Neutrophil (primary cell): Measurements from ENCODE around the gene SEC31B.

Experiments
- H3K27ac ChIP-seq: fragments of 200-600 bp; sonication (generic); 2 replicates; pipeline ENCODE4 v1.5.1; 2016; ENCODE audit warnings: mild to moderate bottlenecking, moderate library complexity
- H3K27me3 ChIP-seq: fragments of 200-600 bp; sonication (generic); 2 replicates; pipeline ENCODE4 v1.6.0; 2016; ENCODE audit warnings: mild to moderate bottlenecking
- H3K36me3 ChIP-seq: fragments of 200-600 bp; sonication (generic); 2 replicates; pipeline ENCODE4 v1.5.1; 2017
- H3K4me1 ChIP-seq, 2 experiments: fragments of 200-600 bp in 1 of 2; sonication (generic) in 1 of 2; 1 replicate in 1 of 2; 2 replicates in 1 of 2; pipeline versions ENCODE4 v1.5.1 to v1.6.1; 2013 to 2016; ENCODE audit warnings: low read depth in 1 of 2, low read length in 1 of 2, mild to moderate bottlenecking in 1 of 2, moderate library complexity in 1 of 2; ENCODE audit not compliant: control insufficient read depth in 1 of 2, insufficient read depth in 1 of 2
- H3K4me3 ChIP-seq, 2 experiments: fragments of 200-600 bp in 1 of 2; sonication (generic) in 1 of 2; 1 replicate in 1 of 2; 2 replicates in 1 of 2; pipeline ENCODE4 v1.5.1; 2013 to 2016; ENCODE audit warnings: low read depth in 1 of 2, low read length in 1 of 2, mild to moderate bottlenecking in 1 of 2, moderate library complexity in 1 of 2
- H3K9me3 ChIP-seq: fragments of 200-600 bp; sonication (generic); 2 replicates; pipeline ENCODE4 v1.5.1; 2016
- CTCF ChIP-seq: fragments of 200-600 bp; sonication (generic); IDR thresholded peaks from 2 replicates; pipeline ENCODE4 v1.5.1; 2016; ENCODE audit warnings: antibody characterized with exemption

Gene SEC31B

GRCh38 chr10:100528921-100529474, 9.3 kb upstream of the SEC31B start:
- H3K27ac ChIP-seq = peak overlapping the region; percentile 44
- TF ChIP-seq CTCF = no peak
- peaks cover 32% of the 10 kb centered on the region for H3K36me3 ChIP-seq
- H3K9me3 ChIP-seq = no peaks in the 10 kb centered on the region
- H3K4me3 ChIP-seq = peak overlapping the region; percentile 75 to 87
- peaks cover 12 to 18% of the 10 kb centered on the region in 2 experiments for H3K4me1 ChIP-seq
- no peaks in the 10 kb centered on the region for H3K27me3 ChIP-seq

DNA sequence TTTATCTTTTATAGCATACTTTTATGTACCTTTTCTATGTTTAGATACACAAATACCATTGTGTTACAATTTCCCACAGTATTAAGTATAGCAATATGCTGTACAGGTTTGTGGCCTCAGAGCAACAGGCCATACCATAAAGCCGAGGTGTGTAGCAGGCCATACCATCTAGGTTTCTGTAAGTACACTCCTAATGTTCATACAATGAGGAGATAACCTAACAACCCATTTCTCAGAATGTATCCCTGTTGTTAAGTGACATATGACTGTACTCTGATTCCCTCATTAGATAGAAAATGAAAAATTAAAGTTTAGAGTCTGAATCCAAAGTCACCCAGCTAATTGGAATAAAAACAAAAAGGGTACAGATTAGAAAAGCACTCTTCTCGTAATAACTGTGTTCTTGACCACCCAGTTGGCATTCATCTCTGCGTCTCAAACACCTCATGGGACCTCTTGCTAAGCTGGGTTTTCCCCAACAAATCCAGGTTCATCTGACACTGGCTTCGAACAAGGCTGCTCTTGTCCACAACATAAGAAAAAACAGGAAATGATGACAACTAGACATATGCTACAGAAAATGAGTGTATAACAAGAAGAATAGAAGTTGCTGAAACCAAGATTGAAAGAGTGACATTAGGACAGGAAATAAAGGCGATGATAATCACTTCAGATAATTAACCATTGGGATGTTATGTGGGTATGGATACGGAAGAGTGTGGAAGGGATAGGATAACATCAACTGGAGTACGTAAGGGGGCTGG, 8.6 kb upstream of the SEC31B start:
- Histone ChIP-seq H3K36me3 (peaks cover 39% of the 10 kb centered on the region), H3K4me3 (peak overlapping the region; percentile 75 to 87), H3K27ac (no peak overlapping the region), H3K4me1 (peaks cover 12 to 18% of the 10 kb centered on the region in 2 experiments), H3K9me3 (no peaks in the 10 kb centered on the region), H3K27me3 (no peaks in the 10 kb centered on the region)
- TF ChIP-seq CTCF = no peak

- peaks cover 12 to 14% of the 10 kb centered on the region in 2 experiments for H3K4me1 ChIP-seq
- TF ChIP-seq CTCF = no peak
Measured at GRCh38 chr10:100524638-100525037, 5.0 kb upstream of the SEC31B start.

DNA sequence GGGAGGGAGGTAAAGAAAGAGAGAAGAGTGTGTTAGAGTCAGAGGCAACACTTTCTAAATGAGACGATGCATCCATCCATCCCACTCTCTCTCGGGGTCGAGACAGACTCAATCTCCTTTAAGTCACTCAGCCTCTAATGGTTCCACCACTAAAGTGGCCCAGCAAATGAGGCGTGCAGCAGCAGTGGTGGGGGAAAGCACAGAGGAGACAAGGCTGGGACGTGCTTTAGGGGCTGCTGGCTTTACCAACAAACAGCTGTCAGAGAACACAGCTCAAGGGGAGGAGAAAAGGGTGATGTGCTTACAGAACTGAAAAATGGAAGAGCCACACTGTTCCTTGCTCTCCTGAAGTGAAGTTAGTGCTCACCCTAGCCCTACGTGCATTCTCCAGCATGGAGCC, 4.5 kb upstream of the SEC31B start:
- Histone ChIP-seq H3K27me3 (peaks cover 11% of the 10 kb centered on the region), H3K36me3 (peaks cover 50% of the 10 kb centered on the region)
- no peak for TF ChIP-seq CTCF

More at GRCh38 chr10:100524638-100525037, 5.0 kb upstream of the SEC31B start:
- Histone ChIP-seq H3K4me3 (no peak overlapping the region), H3K9me3 (no peaks in the 10 kb centered on the region), H3K36me3 (peaks cover 50% of the 10 kb centered on the region), H3K27ac (no peak overlapping the region), H3K27me3 (peaks cover 7% of the 10 kb centered on the region)

DNA sequence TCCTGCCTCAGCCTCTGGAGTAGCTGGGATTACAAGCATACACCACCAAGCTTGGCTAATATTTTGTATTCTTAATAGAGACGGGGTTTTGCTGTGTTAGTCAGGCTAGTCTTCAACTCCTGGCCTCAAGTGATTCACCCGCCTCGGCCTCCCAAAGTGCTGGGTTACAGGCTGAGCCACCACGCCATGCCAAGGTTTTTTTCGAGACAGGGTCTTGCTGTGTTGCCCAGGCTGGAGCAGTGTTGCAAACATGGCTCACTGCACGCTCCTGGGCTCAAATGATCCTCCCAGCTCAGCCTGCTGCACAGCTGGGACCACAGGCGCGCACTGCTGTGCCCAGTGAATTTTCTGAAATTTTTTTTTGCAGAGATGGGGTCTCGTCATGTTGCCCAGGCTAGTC, 3.3 kb upstream of the SEC31B start:
- Histone ChIP-seq H3K27ac (no peak overlapping the region), H3K9me3 (no peaks in the 10 kb centered on the region), H3K4me3 (no peak overlapping the region), H3K27me3 (peaks cover 16% of the 10 kb centered on the region), H3K36me3 (peaks cover 50% of the 10 kb centered on the region), H3K4me1 (peaks cover 17% of the 10 kb centered on the region in 2 experiments)
- TF ChIP-seq CTCF = no peak

More for the DNA sequence above, 4.5 kb upstream of the SEC31B start:
- no peaks in the 10 kb centered on the region for H3K9me3 ChIP-seq
- no peak overlapping the region for H3K4me3 ChIP-seq
- no peak overlapping the region for H3K27ac ChIP-seq
- peaks cover 15 to 17% of the 10 kb centered on the region in 2 experiments for H3K4me1 ChIP-seq
